Left hindlimb (tissue), 1 donor: ENCODE measurements around the gene DTWD2.
"Not testable (repeated sequence)": the region's sequence is repeated elsewhere in the genome, so short reads cannot be mapped to it uniquely, and the experiment has no call there.

Source experiments
- DNase-seq: peaks from one replicate; pipeline ENCODE4 v3.0.0-alpha.2; 2018

DTWD2 gene

GRCh38 chr5:118994595-118994994, 6.2 kb upstream of the DTWD2 start:
- no peak for DNase-seq

GRCh38 chr5:118993118-118993517, 4.8 kb upstream of the DTWD2 start:
- not testable (repeated sequence) for DNase-seq

- not testable (repeated sequence) for DNase-seq
Measured at GRCh38 chr5:118992055-118992454, 3.7 kb upstream of the DTWD2 start.

- DNase-seq: no peak
Measured at GRCh38 chr5:118990582-118990981, 2.2 kb upstream of the DTWD2 start.

- no peak for DNase-seq
Measured at GRCh38 chr5:118989816-118990215, 1.5 kb upstream of the DTWD2 start.

- no peak for DNase-seq
Measured at GRCh38 chr5:118988866-118989180, 476 bp upstream of the DTWD2 start.

GRCh38 chr5:118984602-118985001, 3.7 kb downstream of the DTWD2 start:
- DNase-seq: no peak

GRCh38 chr5:118981783-118982182, 6.6 kb downstream of the DTWD2 start:
- no peak for DNase-seq

GRCh38 chr5:118980438-118980837, 7.9 kb downstream of the DTWD2 start:
- DNase-seq: no peak

GRCh38 chr5:118980017-118980416, 8.3 kb downstream of the DTWD2 start:
- DNase-seq: no peak

- not testable (repeated sequence) for DNase-seq
Measured at GRCh38 chr5:118973779-118974445, 14.4 kb downstream of the DTWD2 start.

GRCh38 chr5:118968925-118969375, 19.4 kb downstream of the DTWD2 start:
- DNase-seq: peak; percentile 75

- no peak for DNase-seq
Measured at GRCh38 chr5:118968406-118968911, 19.9 kb downstream of the DTWD2 start.

- no peak for DNase-seq
Measured at GRCh38 chr5:118967059-118967508, 21.3 kb downstream of the DTWD2 start.

- no peak for DNase-seq
Measured at GRCh38 chr5:118965890-118966289, 22.5 kb downstream of the DTWD2 start.

GRCh38 chr5:118964970-118965369, 23.4 kb downstream of the DTWD2 start:
- not testable (repeated sequence) for DNase-seq

- DNase-seq: not testable (repeated sequence)
Measured at GRCh38 chr5:118964388-118964787, 24.0 kb downstream of the DTWD2 start.

- no peak for DNase-seq
Measured at GRCh38 chr5:118963169-118963568, 25.2 kb downstream of the DTWD2 start.

- DNase-seq: no peak
Measured at GRCh38 chr5:118960557-118960956, 27.8 kb downstream of the DTWD2 start.

GRCh38 chr5:118956727-118957126, 31.6 kb downstream of the DTWD2 start:
- no peak for DNase-seq

- no peak for DNase-seq
Measured at GRCh38 chr5:118953652-118954005, 34.7 kb downstream of the DTWD2 start.

GRCh38 chr5:118952992-118953651, 35.2 kb downstream of the DTWD2 start:
- DNase-seq: no peak

GRCh38 chr5:118952306-118952705, 36.0 kb downstream of the DTWD2 start:
- DNase-seq: not testable (repeated sequence)

GRCh38 chr5:118950354-118950753, 38.0 kb downstream of the DTWD2 start:
- not testable (repeated sequence) for DNase-seq
